GM21619 (cell line): ENCODE results near the gene FPR2.
"Not testable (repeated sequence)": the region's sequence is repeated elsewhere in the genome, so short reads cannot be mapped to it uniquely, and the experiment has no call there.

Experiments
- ATAC-seq: cut with Tn5 transposase; IDR thresholded peaks from one replicate; pipeline ENCODE4 v1.9.1; 2021; ENCODE audit not compliant: unreplicated experiment

Gene FPR2

GRCh38 chr19:51739466-51740213, 21.3 kb upstream of the FPR2 start:
- ATAC-seq, result no peak

- no peak for ATAC-seq
Observed at GRCh38 chr19:51740356-51740755, 20.6 kb upstream of the FPR2 start.

- ATAC-seq, result no peak
Observed at GRCh38 chr19:51742789-51743188, 18.2 kb upstream of the FPR2 start.

GRCh38 chr19:51743405-51743804, 17.6 kb upstream of the FPR2 start:
- no peak for ATAC-seq

GRCh38 chr19:51746731-51747130, 14.2 kb upstream of the FPR2 start:
- no peak for ATAC-seq

DNA sequence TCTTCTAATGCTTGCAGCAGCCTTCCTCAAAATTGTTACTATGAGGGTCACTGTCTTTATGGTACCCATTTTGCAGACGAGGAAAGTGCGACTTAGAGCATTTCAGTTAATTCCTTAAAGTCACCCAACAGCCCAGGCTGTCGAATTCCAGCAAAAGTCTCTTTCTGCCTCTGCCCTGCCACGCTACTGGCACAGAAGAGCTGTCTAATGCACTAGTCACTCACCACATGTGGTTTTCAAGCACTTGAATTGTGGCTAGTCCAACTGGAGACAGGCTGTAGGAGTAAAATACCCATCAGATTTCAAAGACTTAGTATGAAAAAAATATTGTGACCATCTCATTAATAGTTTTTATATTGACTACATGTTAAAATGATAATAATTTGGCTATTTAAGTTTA, 11.0 kb upstream of the FPR2 start:
- no peak for ATAC-seq

DNA sequence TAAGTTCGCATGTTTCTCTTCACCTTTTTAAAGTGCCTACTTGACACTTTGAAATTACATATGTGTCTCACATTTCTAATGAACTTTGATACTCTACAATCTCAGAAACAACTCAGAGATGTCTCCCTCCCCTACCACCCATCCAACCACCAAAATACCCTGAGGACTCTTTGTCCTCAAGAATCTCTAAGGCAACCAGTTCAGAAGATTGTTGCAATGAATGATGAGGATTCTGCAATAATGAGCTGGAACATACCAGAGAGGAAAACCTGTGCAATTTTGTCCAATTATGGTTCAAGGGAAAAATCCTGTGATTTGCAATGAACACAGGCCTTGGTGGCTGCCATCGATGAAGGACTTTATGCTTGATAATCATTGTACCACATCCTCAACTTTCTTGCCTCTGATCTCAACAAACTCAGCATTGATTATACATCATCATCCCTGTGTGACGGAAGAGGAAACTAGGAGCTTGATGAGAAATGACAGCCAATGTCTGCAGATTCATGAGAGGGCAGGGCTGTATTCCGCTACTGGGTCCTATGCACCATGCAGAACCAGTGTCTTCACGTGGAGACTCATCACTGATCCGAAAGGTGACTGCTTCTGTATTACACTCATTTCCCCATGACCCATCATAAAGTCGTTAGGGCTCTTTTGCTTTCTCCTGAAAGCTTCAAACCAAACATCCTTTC, 10.4 kb upstream of the FPR2 start:
- no peak for ATAC-seq

- no peak for ATAC-seq
Observed at GRCh38 chr19:51751655-51752054, 9.3 kb upstream of the FPR2 start, which contains the start of gene FPR1. TSS of gene FPR1 (minus strand) at chr19:51751878. CDS start at chr19:51746994, 4,884 bp downstream.

DNA sequence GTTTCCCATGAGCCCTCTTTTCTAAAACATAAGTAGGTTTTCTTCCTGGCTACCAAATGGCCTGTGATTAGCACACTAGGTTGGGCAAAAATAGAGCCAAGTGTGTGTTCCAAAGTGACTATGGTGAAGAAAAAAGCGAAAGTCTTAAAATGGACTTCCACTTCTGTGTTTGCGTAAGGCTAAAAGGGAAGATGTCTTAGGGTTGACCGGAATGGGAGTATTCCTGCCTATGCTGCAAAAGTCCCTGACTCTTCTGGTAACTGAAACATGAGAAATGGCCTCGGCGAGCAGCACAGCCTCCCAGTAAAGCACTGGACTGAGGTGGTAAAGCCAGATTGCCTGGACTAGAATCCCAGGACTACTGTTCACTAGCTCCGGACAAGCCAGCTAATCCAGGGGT, 6.9 kb upstream of the FPR2 start:
- no peak for ATAC-seq

GRCh38 chr19:51754770-51755169, 6.2 kb upstream of the FPR2 start:
- no peak for ATAC-seq

DNA sequence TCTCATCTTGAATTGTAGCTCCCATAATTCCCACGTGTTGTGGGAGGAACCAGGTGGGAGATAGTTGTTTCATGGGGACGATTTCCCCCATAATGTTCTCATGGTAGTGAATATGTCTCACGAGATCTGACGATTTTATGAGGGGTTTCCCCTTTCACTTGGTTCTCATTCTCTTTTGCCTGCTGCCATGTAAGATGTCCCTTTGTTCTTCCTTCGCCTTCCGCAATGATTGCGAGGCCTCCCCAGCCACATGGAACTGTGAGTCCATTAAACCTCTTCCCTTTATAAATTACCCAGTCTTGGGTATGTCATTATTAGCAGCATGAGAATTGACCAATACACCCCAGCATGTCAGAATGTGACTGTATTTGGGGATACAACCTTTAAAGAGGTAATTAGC, 5.4 kb upstream of the FPR2 start:
- ATAC-seq, result no peak

DNA sequence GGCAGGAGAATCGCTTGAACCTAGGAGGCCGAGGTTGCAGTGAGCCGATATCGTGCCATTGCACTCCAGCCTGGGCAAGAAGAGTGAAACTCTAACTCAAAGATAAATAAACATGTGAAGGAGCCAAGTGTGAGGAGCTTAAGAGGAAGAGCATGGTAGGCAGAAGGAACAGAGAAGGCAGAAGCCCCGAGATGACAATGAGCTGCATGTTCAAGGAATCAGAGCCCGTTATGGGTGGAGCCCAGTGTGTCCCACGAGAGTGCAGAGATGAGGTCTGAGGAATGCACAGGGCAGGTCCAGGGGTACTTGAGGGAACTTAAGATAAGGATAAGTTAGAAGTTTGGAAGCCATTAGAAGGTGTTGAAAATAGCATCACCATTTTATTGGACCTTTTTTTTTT, 716 bp downstream of the FPR2 start:
- no peak for ATAC-seq

GRCh38 chr19:51765086-51765485, 4.1 kb downstream of the FPR2 start:
- no peak for ATAC-seq

DNA sequence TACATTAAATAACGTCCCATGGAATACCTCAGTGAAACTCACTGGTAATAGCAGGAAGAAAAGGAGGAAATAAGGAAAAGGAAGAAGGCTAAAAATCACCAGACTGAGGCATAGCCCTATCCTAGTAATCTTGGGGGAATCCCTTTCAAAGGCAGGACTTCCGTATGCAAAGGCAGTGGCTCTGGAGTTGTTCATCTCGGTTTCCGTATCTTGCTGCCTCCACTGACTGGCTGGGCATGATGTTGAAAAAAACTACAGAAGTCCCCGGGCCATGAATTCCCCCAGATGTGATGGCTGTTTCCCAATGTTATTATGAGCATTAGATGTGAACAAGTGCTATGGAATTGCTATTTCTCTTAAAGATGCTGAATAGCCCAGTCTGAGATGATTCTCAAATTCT, 5.5 kb downstream of the FPR2 start:
- no peak for ATAC-seq

DNA sequence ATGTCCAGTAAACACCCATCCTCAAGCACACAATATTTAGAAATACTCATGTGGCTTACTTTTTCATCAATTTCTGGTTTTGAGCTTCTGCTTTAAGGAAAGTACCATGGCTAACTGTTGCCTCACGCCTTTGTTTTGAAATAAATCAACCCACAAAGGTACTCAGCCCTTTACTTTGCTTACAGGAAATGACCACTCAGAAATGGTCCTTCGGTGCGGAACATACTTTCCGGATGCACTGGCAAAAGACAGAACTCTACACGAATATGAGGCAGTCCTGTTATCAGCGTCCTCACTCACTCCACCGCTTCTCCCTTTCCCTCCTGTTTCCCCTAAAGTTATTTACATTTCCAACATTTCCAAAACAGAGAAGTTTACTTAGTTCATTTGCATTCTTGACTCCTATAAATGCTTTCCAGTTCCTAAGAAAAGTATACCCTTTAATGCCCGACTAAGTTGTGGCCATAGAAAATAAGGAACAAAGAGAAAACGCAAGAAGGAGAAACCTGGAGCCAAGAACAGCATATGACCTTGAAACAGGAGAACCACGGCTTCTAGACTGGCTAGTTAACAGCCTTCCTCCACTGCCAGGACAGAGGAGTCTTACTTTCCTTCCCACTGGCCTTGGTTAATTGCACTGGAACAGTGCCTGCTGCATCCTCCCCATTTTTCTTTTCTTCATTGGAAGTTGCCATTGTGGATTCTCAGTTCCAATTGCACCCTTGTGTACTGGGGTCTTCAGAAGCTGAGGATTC, 10.6 kb downstream of the FPR2 start:
- ATAC-seq, result no peak

DNA sequence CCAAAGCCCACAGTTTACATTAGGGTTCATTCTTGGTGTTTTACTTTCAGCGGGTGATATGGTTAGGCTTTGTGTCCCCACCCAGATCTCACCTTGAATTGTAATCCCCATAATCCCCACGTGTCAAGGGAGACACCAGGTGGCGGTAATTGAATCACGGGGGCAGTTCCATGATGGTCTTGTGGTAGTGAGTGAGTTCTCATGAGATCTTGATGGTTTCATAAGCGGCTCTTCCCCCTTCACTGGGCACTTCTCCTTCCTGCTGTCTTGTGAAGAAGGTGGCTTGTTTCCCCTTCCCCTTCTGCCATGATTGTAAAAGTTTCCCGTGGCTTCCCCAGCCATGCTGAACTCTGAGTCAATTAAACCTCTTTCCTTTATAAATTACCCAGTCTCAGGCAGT, 12.0 kb downstream of the FPR2 start:
- ATAC-seq, result no peak

- not testable (repeated sequence) for ATAC-seq
Observed at GRCh38 chr19:51776561-51776960, 15.6 kb downstream of the FPR2 start.

GRCh38 chr19:51777570-51778462, 16.8 kb downstream of the FPR2 start:
- ATAC-seq, result no peak

DNA sequence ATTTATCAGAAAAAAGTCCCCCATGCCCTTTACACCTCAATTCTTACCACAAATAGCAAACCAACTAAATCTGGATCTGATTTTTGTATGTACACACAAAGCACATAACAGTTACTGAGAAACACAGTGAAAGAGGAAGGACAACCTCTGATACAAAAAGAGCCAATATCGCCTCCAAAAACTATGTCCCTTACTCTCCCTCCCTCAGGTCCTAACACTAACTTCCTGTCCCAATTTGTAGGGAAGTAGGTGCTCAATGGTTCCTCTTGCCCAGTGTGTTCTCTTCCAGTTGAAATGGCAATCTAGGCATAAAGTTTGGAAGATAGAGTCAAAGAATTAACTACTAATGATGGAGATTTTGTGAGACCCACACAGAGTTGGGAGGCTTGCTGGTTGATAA, 18.2 kb downstream of the FPR2 start:
- ATAC-seq, result no peak

GRCh38 chr19:51779703-51780102, 18.7 kb downstream of the FPR2 start:
- ATAC-seq, result no peak

DNA sequence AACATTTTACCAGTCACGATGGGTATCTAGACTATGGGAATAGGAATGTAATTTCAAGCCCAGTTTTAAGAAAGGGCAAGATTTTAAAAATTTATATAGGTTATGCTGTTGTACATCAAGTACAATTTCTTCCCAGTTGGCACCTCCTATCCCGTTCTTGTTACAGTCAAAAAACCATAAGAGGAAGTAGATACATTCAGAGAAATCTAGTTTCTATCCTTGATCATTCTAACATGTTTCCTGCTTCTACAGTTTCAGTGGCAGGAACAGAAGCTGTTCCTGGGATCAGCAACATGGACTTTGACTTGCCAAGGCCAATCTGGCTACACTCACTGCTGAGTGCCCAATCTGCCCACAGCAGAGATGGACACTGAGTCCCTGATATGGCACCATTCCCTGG, 19.3 kb downstream of the FPR2 start:
- ATAC-seq, result no peak
